Measurements from ENCODE around the gene TTC34. TPM values are rescaled to one million over a fixed set of nuclear protein-coding genes. Genes with fewer than 3 reads are reported as not detected.

The TTC34 gene
- polyA plus RNA-seq, 1 of the 3 experiments (the other 2 are of a cell fraction): 0.16 TPM

- Histone ChIP-seq H3K36me3 (replicated peaks in 1 of 2; ENCODE audit: control insufficient read depth in 1 of 2, insufficient read depth in 2 of 2, low read length in 1 of 2) (no peaks in the 10 kb centered on the region), H3K4me3 (ENCODE audit: low read depth in 2 of 2, low read length in 1 of 2) (no peak overlapping the region), H4K20me1 (ENCODE audit: insufficient read depth) (no peaks in the 10 kb centered on the region), H3K9ac (no peak overlapping the region), H3K4me2 (no peak overlapping the region), H3K79me2 (ENCODE audit: insufficient read depth) (no peaks in the 10 kb centered on the region), H3K9me2 (no peaks in the 10 kb centered on the region), H2AFZ (ENCODE audit: low read depth) (no peak overlapping the region), H3K4me1 (ENCODE audit: control insufficient read depth in 1 of 2, insufficient read depth in 2 of 2, low read depth in 1 of 2, low read length in 1 of 2) (no peaks in the 10 kb centered on the region), H3K9me3 (no peaks in the 10 kb centered on the region), H3K27me3 (ENCODE audit: insufficient read depth) (no peaks in the 10 kb centered on the region), H3K27ac (ENCODE audit: low read depth in 2 of 2, low read length in 1 of 2) (no peak overlapping the region), H3F3A (replicated peaks; ENCODE audit: insufficient read depth) (no peaks in the 10 kb centered on the region)
- ChIA-PET POLR2A (no interaction called here), CTCF (interaction anchor here (1.1 to 2.7 kb wide), 2 partner anchors 9 to 25 kb away, joined by 3 to 10 read pairs; no protein-coding TSS in a partner anchor)
- 18% methylated on average over 6 of the region's 6 CpGs for WGBS (ENCODE audit: low lambda C conversion rate)
- no peak for DNase-seq
- TF ChIP-seq MAX (IDR thresholded peaks at IDR 0.05; ENCODE audit: low read depth) (no peak), YY1 (IDR thresholded peaks at IDR 0.05; ENCODE audit: low read depth) (no peak), PBX3 (IDR thresholded peaks at IDR 0.05) (no peak), GATA2 (CRISPR knock-in tag; IDR thresholded peaks at IDR 0.05) (no peak), FOXJ3 (CRISPR knock-in tag; IDR thresholded peaks at IDR 0.05) (no peak), NFIC (IDR thresholded peaks at IDR 0.05; ENCODE audit: borderline replicate concordance) (no peak), GABPA (IDR thresholded peaks at IDR 0.05; ENCODE audit: low read depth) (no peak), TEAD4 (IDR thresholded peaks at IDR 0.05; ENCODE audit: borderline replicate concordance, insufficient read depth) (no peak), ZBTB33 (IDR thresholded peaks at IDR 0.05; ENCODE audit: borderline replicate concordance, low read depth) (no peak), NRF1 (IDR thresholded peaks at IDR 0.05; ENCODE audit: low read depth, low read length) (no peak), RXRA (IDR thresholded peaks at IDR 0.05; ENCODE audit: borderline replicate concordance, low read depth) (no peak), EZH2phosphoT487 (IDR thresholded peaks at IDR 0.05; ENCODE audit: borderline replicate concordance, low read depth) (no peak), REST (IDR thresholded peaks at IDR 0.05; ENCODE audit: low read depth, low read length) (no peak), ELF1 (IDR thresholded peaks at IDR 0.05) (no peak), RFX5 (IDR thresholded peaks at IDR 0.05; ENCODE audit: low read length) (no peak), CHD2 (IDR thresholded peaks at IDR 0.05; ENCODE audit: low read length, partially characterized antibody) (no peak), FOSL2 (IDR thresholded peaks at IDR 0.05; ENCODE audit: borderline replicate concordance, low read depth) (no peak), EP300 (IDR thresholded peaks at IDR 0.05; ENCODE audit: borderline replicate concordance in 1 of 2, low read depth in 1 of 2, low read length in 1 of 2) (no peak), RCOR1 (IDR thresholded peaks at IDR 0.05; ENCODE audit: low read length) (no peak), USF2 (IDR thresholded peaks at IDR 0.05; ENCODE audit: borderline replicate concordance, low read depth, low read length) (no peak)
These were observed 5.6 kb downstream of the TTC34 start for GRCh38 chr1:2795926-2796325.
